HG02588 (cell line): Measurements from ENCODE around the gene FZD8.
"Not testable (repeated sequence)": the region's sequence is repeated elsewhere in the genome, so short reads cannot be mapped to it uniquely, and the experiment has no call there.

ENCODE experiments used
- ATAC-seq: cut with Tn5 transposase; IDR thresholded peaks from one replicate; pipeline ENCODE4 v1.9.1; 2021; ENCODE audit warnings: mild to moderate bottlenecking, moderate library complexity; ENCODE audit not compliant: unreplicated experiment

Gene FZD8, protein sequence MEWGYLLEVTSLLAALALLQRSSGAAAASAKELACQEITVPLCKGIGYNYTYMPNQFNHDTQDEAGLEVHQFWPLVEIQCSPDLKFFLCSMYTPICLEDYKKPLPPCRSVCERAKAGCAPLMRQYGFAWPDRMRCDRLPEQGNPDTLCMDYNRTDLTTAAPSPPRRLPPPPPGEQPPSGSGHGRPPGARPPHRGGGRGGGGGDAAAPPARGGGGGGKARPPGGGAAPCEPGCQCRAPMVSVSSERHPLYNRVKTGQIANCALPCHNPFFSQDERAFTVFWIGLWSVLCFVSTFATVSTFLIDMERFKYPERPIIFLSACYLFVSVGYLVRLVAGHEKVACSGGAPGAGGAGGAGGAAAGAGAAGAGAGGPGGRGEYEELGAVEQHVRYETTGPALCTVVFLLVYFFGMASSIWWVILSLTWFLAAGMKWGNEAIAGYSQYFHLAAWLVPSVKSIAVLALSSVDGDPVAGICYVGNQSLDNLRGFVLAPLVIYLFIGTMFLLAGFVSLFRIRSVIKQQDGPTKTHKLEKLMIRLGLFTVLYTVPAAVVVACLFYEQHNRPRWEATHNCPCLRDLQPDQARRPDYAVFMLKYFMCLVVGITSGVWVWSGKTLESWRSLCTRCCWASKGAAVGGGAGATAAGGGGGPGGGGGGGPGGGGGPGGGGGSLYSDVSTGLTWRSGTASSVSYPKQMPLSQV

DNA sequence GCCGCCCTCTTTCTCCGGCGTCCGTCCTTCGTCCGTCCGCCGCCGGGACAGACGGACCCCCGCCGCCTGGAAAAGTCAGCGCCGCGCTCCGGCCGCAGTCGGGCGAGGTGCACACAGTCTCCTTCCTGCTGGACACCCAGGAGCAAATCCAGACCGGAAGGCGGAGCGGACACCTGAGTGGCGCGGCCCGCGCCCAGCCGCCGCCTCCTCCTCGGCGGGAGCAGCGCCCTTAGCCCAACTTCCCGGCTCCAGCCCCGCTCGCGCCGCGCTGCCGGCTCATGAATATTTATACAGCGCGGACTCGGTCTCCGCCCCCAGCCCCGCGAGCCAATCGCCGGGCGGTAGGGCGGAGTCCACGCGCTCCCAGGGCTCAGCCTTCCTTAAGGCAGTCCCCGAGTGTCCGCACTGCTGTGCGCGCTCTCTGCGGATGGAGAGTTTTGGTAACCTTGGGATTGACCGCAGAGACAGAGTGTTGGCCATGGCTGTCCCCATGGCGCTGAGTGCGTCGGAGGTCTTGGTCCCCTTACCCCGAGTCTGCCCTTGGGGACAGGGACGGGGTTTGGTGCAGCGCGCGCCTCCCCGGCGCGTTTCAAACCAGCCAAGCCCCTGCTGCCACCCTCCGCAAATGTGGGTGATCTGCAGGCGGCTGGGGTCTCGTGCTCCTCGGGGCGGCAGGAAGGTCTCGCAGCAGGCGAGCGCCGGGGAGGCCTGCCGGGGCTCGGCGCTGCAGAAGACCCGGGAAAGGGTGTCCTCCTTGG lies at the start of gene FZD8:
FZD8 (minus strand) TSS at position 262 of the 758 bp plus-strand sequence. CDS start 867 bp downstream, outside the sequence.
- ATAC-seq: peak; percentile 85

GRCh38 chr10:35691522-35692236 lies 49.6 kb upstream of the FZD8 start:
- ATAC-seq: no peak

DNA sequence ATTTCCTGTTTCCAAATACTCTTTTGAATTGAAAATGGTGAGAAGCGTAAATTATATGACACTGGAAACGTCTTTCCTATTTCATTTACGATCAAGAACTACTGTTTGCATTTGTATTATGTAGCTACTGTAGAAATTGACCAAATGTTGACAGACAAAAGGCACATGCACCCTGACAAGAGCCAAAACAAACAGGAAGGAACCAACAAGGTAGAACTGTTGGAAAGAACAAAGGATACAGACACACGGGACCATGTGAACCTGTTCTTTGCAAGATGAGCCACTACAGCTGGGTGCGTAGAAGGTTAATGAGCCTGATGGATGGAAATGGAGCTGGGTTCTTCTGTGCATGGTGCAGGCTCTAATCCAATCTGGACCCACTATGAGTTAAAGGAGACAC lies 48.4 kb upstream of the FZD8 start:
- no peak for ATAC-seq

DNA sequence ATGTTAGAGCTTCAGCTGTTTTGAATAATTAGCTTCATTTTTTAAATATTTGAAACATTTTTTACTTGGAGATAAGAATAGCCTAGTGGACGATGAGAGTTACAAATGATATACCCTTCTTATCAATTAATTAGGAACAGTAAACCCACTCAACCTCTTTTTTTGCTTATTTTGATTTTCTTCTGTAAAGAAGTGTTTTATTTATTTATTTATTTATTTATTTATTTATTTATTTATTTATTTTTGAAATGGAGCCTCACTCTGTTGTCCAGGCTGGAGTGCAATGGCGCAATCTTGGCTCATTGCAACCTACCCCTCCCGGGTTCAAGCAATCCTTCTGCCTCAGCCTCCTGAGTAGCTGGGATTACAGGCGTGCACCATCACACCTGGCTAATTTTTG lies 43.8 kb upstream of the FZD8 start:
- not testable (repeated sequence) for ATAC-seq

DNA sequence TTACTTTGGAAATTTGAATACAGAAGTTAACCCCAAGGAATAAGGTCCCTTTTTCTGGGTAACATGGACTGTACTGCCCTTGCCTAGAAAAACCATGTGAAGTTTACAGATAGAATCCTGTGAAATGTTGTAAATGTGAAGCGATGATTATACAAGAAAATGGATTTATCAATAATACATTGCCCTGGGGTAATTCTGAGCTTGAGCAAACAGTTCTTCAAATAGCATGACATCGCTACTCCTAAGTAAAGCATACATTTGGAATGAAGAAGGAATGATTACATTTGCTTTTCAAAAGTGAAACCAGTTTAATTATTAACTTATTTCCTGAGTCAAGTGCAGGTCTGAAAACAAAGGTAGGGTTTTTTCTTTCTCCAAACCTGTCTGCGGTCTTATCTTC lies 43.3 kb upstream of the FZD8 start:
- no peak for ATAC-seq

DNA sequence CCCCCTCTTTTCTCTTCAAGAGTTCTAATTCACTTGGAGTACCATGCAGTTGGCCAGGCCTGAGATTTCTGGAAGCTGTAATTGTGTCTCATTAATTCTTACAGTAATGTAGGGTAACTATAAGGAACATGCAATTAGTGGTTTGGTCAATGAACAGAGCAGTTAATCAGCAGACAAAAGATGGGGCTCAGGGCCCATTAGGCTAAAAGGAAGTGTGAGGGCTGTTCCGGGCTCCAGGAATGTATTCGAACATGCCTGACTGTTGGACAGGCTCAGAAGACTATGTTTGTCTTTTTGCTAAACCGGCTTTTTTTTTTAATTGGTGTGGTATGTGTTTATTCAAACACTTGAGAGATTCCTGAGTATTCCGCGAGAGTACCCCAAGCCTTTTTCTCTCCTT lies 42.5 kb upstream of the FZD8 start:
- ATAC-seq: no peak

- no peak for ATAC-seq
Measured at GRCh38 chr10:35675846-35676245, 33.8 kb upstream of the FZD8 start.

DNA sequence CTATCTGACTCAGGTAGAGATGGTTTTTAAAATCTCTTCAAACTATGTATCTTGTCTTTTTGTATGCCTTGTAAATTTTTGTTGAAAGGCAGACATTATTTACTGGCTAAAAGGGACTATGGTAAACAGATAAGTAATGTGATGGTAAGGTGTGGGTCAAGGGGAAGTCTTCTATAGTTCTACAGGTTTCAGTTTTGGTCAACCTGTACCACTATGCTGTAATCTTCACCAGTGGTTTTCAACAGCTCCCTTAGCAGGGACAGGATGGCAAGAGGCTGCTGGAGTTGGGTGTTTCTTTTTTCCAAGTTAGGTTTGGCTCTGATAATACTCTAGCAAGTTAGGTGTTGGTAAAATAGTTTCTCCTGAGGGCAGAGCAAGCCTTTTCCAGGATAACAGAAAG lies 32.7 kb upstream of the FZD8 start:
- no peak for ATAC-seq

DNA sequence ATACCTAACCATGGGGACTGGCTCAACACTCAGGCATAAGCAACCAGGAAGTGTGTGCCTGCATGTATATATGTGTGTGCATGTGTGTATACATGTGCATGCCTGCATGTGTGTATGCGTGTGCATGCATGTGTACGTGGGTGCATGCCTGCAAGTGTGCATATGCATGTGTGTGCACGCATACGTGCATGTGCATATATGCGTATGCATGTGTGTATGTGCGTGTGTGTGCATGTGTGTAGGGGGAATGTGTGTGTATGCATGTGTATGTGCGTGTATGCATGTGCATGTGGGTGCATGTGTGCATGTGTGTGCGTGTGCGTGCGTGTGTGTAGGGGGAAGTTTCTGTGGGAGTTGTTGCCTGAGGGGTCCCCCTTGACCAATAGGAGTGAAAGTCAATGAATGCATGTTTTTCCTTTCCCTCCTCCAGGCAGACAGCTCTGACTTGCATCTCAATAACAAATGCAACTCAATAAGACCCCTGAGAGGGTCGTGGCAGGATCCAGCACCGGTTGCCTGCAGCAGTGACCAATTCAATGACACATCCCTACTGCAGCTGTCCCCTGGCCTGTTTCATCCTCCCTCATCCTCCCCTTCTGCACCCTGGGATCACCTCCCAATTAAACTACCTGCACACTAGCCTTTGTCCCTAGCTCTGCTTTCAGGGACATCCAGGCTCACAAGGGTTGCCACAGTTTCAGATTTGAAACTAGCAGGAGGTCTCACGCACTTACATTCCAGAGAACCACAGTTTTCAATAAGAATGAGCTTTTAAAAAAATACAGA lies 27.0 kb upstream of the FZD8 start:
- ATAC-seq: no peak

- no peak for ATAC-seq
Measured at GRCh38 chr10:35667971-35668370, 25.9 kb upstream of the FZD8 start.

DNA sequence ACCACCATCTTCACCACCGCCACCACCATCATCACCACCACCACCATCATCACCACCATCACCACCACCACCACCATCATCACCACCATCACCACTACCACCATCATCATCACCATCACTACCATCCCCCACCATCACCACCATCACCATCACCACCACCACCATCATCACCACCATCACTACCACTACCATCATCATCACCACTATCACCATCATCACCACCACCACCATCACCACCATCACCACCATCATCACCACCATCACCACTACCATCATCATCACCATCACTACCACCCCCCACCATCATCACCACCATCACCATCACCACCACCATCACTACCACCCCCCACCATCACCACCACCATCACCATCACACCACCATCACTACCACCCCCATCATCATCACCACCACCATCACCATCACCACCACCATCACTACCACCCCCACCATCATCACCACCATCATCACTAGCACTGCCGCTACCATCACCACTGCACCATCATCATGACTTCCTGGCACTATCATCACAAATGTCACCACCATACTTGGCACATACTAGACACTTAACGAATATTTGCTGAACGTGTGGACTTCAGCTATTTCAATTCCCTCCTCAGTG lies 25.3 kb upstream of the FZD8 start:
- no peak for ATAC-seq

GRCh38 chr10:35661236-35661635 lies 19.1 kb upstream of the FZD8 start:
- ATAC-seq: no peak

GRCh38 chr10:35659456-35659855 lies 17.4 kb upstream of the FZD8 start:
- no peak for ATAC-seq

GRCh38 chr10:35657621-35658020 lies 15.5 kb upstream of the FZD8 start:
- ATAC-seq: no peak

DNA sequence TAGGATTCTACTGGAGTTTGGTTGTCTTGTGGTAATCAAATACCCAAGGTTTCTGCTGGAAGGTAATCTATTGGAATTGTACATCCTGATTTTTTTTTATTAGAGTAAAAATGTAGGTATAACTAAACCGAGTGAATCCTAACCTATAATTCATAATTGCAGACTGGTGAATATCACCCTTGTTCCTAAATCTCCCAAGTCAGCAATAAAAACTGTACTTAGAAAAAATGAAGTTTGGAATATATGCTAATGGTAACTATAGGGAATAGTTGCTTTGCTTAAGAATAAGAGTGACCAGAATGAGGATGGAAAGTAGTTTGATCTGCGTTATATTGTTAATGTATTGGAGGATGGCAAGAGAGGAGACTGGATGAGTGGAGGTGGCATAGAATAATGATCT lies 10.7 kb upstream of the FZD8 start:
- no peak for ATAC-seq

DNA sequence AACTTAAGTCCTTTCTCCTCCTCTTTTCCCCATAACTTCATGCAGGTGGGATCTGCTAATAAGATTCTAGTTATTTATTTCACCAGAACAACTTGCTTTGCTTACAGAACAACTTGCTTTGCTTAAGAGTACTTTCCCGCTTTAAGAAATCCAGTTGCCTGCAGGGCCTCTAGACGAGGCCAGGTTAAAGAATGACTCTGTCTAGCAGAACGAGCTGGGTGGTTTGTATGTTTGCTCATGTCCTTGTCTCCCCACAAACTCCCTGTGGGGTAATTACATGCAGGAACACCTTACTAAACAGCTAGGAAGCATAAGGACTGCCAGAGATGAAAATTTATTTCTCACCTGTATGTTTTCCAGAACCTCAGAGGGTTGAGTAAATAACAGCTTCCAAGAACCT lies 8.8 kb upstream of the FZD8 start:
- ATAC-seq: no peak

DNA sequence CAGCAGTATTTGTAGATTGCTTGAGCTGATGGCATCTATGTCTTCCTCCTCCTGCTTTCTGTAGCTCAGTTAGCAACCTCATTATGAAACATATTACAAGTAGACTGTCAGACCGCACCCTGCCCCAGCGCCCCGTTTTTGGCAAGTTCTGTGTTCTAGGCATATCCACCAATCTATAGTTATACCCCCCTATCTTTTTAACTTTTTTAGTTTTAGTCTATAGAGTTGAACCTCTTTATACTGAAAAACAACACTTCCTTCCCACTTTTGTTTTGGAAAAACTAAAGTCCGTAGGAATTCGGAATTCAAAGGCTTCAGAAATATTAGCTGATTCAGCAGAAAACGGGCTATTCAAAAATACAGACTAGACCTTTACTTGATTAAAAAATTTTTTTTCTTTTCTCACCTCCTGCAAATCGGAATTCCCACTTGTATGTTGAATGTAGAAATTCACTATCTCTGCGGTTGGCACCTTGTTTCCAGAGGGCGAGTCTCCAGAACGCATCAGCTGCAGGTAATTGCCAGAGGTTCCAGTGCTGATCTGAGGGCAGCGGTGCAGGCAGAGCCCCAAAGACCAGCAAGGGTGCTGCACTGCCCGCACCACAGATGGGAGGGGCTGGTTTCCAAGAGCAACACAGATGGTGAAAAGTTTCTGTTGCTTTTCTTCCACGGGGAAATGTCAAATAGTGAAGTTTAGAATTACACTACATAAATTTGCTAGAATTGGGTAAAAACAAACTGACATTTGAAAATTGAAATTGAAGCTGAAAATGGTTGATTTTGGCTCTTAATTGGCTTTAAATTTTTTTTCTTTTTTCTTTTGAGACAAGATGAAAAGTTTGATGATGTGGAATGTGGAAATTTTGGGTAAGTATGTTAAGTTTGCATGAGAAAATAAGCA lies 2.2 kb upstream of the FZD8 start:
- ATAC-seq: no peak

DNA sequence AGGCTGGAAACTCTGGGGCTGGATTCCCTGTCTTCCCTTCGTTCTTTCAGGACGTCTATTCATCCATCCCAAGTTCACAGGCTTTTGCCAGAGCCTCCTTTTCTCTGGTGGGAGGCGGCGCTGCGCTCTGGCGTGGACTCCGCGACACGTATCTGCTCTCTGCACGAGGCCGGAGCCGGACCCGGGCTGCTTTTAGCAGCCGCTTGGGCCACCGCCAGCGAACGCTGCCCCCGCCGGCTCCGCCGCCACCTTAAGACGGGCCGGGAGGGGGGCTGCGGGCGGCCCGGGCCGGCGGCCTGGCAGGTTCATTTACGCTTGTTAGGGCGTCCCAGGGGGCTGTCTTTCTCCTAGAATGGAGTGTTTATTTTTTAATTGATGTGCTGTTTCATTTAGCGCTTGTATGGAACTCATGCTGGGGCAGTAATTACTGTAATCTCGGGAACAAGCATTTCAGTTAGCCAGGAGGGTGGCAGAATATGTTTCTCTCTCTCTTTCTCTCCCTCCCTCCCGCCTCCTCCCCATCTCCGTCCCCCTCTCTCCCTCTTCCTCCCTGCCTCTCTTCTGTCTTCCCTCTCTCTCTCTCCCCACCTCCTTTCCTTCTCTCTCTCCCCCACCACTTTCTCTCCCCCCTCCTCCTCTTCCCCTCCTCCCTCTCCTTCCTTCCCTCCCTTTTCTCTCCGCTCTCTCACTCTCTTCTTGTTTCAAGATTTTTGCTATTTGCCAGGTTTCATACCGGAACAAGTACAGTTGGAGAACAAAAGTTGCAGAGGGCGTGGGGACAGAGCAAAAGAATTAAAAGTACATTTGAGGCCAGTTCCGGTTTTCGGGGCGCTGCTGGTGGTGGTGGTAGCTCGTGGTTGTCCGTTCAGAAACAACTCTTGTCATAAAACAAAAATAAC lies 1.3 kb upstream of the FZD8 start:
- ATAC-seq: no peak
